ENCODE measurements around the gene TAF13.

- TF ChIP-seq EZH2phosphoT487 (IDR thresholded peaks at IDR 0.05; ENCODE audit: insufficient read depth, low read depth) (no peak), EZH2 (IDR thresholded peaks at IDR 0.05; ENCODE audit: insufficient read depth, poor library complexity, severe bottlenecking) (no peak)
These were observed 18.6 kb upstream of the TAF13 start for GRCh38 chr1:109094377-109094803.
